Left renal cortex interstitium (tissue), 4 donors: ENCODE measurements around the gene ITIH4. TPM values are rescaled to one million over a fixed set of nuclear protein-coding genes. Genes with fewer than 3 reads are reported as not detected.

Source experiments
- DNase-seq, 4 donors: peaks; one replicate each; pipeline ENCODE4 v3.0.0-alpha.2; 2013; ENCODE audit warnings: low read depth in 4 of 4, low spot score in 2 of 4, missing footprints in 1 of 4
- polyA plus RNA-seq, 4 donors: library from polyadenylated mRNA; unstranded; fragments of 120-200 nt; gene quantifications; one replicate each; pipeline ENCODE4 v1.2.1, GENCODE V29; 2013; ENCODE audit not compliant: insufficient read length in 4 of 4

Gene ITIH4
- polyA plus RNA-seq, 4 donors = 5.4 to 11.0 (median 8.6) TPM

DNA sequence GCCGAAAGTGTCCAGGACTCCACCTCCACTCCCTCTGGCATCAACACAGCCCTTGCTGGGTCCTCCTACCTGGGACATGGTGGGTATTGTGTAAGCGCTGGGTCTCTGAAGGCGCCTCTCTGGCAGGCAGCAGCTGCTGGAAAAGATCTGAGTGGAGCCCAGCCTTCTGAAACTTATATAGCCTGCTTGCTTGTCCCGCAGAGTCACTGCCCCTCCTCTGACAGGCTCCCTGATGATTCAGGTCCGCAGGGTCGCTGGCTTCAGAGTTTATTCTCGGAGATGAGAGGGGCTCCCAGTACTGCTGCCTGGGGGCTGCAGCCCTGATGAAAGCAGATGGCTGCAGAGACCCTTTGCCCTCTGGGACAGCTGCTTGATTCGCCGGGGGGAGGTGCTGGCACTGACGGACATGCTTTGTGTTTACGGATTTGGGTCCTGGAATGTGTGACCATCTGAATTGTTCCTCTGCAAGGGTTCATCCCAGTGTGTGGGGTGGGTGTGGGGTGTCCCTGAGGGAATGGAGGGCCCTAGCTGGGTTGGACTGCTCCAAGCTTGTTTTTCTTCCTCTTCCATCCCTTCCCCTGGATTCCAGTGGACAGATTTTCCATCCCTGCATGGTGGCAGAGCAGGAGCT, 4.5 kb upstream of the ITIH4 start, which contains the start of gene MUSTN1:
Gene MUSTN1, minus strand, starts transcription at position 149 of the 631 bp plus-strand sequence. Its CDS starts 71 bp downstream, at position 78.
- no peak for DNase-seq

DNA sequence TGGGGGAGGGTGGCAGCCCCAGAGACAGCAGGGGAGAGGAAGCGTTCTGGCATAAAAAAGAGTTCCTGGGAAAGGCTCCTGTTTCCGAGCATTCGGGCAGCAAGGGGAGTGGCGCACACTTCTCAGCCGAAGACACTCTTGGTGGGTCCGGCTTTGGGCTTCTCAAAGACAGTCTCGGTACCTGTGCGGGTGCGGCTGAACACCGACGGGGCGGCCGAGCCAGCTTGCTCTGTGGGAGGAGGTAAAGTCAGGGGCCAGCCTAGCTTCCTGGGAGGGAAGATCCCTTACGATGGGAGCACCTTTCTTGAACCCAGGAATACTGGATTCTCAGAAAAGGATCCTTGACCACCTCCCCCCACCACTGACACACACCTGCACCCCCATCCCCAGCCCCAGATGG, 2.7 kb upstream of the ITIH4 start:
- DNase-seq = no peak

DNA sequence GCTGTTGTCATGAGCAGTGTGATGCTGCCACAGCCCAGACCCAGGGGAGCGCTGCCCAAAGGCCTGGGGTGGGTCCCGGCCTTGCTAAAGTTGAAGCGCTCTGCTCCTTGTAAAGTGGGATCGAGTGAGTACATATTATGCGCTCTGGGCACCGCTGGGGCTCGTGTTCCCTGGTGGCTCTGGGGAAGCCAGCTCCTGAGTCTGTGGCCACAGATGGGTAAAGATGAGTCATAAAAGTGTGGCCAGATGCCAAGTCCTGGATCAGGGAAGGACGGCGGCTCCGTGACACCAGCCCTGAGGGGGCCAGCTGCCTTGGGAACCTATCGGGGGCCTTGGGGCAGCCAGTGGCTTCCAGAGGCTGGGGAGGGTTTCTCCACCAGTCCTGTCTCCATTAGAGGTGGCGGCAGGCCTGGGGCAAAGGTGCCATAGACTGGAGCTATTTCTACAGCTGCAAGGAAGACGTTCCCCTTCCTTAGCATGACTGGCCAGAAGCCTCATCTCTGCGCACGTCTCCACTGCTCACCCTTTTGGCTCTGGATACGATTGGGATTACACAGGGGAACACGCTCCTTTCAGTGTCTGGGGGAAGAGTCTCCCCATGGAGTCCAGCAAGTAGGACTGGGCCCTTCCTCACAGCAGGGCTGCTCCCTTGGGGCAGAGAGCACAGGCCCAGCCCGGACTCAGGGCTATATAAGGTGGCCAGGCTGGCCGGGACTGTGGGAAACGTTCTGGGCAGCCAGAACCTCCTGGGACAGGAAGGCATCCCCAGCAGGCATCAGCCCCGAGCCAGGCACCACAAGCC, 1.2 kb upstream of the ITIH4 start:
- no peak for DNase-seq

DNA sequence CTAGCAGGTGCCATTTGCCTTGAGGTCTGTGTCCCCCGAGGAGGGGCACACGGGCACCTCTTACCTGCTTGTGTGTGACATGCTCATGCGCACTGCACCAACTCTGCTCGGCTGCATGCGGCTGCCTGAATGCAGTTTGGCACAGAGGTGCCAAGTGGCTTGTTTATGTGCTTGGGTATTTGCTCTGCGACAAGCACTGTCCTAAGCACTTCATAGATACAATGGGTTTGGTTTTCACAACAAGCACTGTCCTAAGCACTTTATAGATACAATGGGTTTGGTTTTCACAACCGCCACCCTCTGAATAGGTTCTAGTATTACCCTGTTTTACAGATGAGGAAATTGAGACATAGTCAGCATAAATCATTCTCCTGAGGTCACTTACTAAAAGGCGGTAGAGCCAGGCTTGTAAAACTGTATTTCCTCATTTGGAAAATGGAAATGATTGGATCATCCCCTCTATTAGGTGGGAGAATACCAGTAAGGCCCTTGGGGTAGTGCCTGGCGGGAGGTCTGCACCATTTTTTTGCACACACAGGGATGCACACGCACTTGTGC, 487 bp downstream of the ITIH4 start:
- no peak for DNase-seq

DNA sequence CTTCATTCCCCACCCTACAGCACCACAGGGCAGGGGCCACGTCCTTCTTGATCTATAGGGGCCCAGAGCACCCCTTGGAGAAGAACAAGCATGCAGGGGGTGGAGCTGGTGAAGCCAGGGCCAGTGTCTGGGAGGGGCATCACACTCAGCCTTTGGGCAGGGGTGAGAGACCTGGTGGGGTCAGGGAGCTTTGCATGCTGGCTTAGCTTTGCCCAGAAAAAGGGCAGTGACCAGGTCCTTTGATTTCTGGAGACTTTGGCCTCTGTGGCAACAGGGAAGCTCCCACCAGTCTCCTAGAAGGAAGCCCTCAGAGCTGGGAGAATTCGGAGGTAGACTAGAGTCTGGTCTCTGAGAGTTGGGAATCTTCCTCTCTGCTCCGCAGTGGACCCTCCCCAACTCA, 990 bp downstream of the ITIH4 start:
- DNase-seq = no peak

DNA sequence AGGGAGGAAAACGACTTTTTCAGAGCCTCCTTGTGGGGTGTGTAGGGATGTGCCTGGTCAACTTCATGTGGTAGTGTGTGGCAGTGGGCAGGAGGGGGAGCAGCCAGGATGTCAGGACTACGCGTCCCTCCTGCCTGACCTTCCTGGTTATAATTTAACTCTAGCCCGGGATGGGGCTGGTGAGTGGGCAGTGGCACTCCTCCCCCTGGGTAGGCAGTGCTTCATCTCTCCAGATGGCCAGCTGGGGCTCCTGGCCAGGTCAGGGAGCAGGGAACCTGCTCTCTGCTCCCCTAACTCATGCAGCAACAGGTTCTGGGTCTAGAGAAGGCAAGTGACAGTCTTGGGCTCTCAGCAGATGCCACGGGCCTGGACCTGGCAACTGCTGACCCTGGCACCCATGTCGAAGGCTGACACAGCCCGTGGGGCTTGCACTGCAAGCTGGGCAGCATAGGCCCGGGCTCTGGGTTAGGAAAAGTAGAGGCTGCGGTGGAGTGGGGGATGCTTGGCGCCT, 2.6 kb downstream of the ITIH4 start:
- DNase-seq = no peak

DNA sequence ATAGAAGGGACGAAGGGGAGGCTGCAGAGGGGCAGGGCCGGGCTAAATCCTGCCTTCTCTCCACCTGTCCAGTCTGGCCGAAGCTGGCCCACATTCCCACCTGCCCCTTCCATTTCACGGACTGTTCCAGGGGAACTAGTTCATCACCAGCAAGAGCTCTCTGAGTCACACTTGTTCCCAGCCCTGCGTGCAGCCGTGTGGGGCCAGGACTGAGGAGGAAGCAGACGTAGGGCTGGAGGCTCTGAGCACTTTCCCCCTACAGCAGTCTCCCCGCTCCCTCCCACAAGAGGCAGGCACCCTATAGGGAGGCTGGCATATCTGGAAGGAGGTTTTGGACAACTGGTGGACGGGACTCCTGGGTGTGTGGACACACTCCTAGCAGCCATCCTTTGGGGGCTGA, 3.0 kb downstream of the ITIH4 start:
- no peak for DNase-seq

DNA sequence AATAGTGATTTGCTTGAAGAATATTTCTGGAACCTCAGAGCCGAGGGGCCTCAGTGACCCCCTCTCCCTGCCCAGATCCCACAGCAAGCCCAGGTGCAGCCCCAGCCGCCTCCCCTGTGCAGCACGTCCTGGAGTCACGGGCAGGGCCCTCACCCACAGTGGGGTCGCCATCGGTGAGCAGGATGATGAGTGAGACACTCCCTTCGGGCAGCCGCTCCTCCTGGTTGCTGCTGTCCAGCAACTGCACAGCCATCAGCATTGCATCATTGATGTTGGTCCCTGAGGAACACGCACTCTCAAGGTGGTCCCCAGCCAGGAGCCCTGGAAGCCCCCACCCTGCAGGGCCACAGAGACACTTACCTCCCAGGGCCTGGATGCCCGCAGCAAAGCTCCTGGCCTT, 6.4 kb downstream of the ITIH4 start:
- no peak for DNase-seq

DNA sequence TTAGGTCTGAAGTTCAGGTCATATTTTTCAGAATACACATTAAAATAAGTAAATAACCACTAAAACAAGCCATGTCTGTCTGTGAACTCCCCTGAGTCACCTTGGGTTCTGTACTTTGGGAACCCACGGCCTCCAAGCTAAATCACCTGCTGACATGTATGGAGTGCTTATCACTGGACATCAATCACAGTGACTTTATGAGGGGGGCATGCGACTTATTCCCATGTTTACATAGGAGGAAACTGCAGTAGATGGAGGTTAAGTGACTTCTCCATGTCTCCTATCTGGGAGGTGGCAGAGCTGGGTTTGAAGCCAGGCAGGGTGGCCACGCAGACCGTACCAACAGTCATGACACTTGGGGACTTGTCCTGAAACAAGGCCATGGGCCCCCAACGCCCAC, 8.1 kb downstream of the ITIH4 start:
- DNase-seq = no peak

DNA sequence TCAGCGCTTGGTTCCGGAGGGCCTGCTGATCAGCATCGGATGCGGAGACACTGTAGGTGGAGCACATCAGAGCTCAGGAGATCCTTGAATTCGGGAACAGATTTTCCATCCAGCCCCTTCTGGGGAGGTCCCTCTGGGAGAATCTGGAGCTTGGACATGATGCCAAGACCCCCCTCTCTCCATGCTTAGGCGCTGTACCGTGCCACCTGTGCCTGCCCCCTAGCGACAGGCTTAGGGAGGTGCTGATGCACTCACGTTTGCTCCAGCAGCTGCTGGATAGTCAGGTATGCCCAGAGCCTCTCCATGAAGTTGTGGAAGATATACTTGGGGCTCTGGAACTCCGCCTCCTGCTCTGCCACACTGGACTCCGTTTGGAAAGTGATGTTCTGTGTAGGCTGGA, 9.7 kb downstream of the ITIH4 start:
- DNase-seq = no peak

DNA sequence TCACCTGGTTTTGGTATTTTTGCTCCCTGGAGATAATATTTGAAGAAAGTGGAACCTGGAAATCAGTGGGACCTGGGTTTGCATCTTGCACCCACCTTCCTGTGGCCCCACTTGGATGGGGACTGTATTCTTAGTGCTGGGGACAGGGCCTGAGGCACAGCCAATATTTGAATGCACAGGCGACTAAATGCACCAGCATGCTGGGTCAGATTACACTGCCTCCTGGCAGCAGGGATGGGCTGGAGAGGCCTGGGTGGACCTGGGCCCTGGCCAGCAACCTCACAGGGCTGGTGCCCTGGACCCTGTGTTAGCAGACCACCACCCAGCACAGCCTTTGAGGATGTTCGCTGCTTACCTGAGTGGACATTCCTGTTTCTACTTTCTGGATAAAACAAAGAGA, 10.5 kb downstream of the ITIH4 start:
- no peak for DNase-seq

DNA sequence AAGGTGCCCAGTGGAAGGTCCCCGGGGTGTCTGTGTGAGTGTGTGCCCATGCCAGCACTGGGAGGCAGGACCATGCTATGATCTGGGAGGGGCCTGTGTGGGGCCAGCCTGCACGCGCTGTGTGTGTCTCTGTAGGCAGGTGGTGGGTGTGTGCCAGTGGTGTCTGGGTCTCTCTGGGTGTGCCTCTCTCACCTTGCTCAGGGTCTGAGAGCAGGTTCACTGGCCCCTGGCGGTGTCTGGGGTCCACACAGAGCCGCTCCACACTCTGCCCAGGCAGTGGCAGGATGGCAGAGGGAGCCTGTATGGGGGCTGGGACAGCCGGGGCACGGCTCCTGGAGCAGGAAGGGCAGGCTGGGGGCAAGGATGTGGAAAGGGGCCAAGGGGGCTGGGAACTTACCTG, 12.6 kb downstream of the ITIH4 start:
- DNase-seq = no peak

DNA sequence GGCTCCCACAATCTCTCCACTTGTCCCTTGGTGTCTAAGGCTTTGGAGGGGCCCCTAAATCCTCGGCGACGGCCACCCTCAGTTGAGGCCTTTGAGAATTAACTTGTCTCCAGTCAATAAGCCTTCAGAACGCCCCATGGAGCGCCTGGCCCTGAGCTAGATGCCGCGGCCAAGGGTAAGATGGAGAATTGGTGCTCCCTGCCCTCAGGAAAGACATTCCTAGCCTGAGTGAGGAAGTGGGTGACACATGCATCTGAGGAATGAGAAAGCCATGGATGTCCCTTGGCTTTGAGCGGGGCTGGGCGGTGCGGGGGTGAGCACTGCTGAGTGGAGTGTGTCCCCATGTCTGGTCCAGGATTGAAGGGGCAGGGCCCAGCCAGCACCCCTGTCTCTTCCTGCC, 13.3 kb downstream of the ITIH4 start:
- DNase-seq = no peak

DNA sequence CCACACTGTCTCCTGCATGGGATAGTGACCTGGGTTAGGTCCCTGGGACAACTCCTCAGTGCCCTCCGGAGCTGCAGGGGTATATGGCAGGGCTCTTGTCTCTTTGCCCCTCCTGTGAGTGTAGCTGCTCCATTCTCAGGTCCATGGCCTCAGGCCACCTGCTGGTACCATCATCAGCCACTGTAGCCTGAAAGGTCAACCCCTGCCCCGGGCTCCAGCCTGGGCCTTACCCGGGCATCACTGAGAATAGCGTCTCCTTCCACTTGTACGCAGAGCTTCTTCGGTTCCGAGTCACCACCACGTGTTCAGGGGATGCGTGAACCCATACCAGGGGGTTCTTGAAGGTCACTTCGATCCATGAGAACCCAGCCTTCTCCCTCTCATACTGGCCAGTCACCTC, 13.8 kb downstream of the ITIH4 start:
- DNase-seq = no peak

DNA sequence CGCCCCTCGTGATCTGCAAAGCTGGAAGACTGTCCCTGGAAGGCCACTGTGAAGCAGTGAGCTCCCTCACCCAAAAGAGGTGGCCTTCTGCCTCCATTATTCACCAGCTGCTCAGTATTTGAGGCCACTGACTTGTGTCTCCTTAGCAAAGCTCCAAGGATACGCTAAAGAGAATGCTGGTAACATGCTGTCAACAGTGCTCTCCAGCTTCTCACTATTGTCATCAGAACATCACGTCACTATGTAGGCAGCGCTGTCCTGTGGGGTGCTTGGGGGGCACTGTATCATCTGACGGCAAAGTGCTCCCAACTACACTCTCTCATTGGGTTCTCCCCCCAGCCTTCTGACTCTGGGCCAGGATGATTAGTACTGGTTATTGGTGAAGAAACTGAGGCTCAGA, 14.3 kb downstream of the ITIH4 start:
- DNase-seq = no peak

DNA sequence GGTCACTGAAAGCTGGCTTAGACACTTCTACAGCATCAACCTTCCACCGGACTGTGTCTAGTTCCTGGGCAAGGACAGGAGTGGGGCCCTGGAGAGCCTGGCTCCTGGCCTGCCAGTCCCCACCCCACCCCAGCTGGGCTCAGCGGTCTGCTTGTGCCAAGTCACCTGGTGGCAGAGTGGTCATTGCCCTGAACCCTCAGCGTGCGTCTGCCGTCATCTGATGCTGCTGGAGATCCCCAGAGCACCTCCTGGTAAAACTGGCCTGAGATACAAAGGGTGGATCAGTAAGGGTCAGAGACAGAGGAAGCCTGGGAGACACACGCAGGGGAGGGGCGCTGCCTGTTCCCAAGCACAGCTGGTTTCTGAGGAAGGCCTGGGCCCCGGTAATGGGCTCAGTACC, 16.7 kb downstream of the ITIH4 start:
- DNase-seq = no peak

DNA sequence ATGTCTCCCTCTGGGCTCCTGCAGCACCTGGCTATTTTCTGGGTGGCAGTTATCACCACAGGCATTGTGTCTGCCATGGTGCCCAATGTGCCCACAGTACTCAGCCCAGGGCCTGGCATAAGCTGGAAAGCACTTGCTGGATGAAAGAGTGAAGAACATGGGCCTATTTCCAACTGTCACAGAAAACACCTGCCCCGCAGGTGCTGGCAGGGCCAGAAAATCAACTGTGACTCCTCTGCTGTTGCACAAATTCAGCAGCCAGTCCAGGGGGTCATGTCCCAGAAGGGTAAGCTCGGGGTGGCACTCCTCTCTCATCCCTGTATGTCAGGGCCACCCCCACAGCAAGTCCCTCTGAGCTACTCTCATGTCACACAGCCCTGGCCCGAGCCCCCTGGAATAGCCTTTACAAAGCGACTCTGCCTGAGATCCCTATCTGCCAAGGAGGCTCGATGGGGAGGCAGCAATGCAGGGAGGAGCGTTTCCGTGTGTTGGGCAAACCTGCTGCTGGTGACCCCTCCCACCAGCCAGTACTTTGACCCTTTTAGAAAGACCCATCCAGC, 18.9 kb downstream of the ITIH4 start:
- no peak for DNase-seq

DNA sequence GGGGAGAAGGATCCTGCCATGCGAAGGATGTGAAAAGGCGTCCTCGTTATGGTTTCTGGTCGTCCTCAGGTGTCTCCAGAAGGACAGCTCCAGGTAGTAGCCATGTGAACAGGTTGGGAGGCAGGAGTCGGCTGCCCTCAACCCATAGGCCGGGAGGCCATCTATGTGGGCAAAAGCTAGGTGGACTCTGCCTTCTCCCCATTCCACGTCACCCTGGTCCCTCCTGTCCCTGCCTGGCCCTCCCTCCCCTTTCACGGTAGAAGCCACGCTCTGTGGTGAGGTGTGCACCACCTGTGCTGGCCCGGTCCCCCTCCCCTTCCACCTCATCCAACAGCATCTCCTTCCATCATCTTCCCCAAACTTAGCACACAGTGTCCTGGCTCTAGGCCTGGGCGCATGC, 19.5 kb downstream of the ITIH4 start:
- DNase-seq = no peak

DNA sequence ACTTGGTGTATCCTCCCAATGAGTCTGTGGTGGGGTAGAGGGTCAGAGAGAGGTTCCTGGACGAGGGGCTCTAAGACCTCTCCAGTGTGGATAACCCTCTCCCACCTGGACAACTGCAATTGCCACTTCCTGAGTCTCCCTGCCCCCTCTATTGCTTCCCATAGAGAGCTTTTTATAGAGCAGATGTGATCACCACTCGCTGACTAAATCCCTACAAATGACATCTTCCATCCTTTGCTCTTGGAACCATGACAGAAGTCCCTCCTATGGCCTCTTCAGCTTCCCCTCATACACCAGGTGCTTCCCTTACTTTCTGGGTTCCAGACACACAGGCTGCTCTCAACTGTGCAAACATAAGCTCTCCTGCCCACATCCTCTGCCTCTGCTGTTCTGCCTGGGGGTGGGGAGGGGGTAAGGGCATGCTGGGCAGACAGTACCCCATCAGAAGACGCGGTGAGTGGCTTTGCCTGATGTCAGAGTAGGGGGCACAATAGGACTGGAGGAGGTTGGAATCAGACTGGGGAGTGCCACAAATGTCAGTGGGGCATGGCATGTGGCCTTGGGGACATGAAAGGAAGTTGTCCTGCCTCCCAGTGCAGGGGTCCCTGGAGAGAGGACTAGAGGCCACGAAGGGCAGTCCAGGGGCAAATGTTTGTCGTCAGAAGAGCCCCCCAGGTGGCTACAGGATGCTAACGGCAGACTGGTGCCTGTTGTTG, 20.7 kb downstream of the ITIH4 start:
- DNase-seq = no peak

DNA sequence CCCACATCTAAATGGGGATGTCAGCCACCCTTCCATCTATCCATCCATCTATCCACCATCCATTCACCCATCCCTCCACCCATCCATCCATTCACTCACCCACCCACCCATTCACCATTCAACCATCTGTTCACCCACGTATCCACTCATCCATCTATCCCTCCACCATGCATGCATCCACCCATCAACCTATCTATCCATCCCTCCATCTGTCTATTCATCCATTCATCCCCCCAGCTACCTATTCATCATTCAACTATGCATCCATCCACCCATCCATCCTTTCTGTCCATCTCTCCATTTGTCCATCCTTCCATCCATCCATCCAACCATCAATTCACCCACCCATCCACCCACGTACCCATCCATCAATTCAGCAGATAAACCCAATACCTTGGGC, 21.3 kb downstream of the ITIH4 start:
- no peak for DNase-seq
